Thymus (tissue), 11 donors: ENCODE measurements around the gene HOXA6. TPM values are rescaled to one million over a fixed set of nuclear protein-coding genes. Genes with fewer than 3 reads are reported as not detected.
A peak's percentile ranks its signal among the peaks of the same experiment; 100 is the strongest.

Source experiments
- DNase-seq, 9 donors: peaks; one replicate each; pipeline ENCODE4 v3.0.0-alpha.2; 2013; ENCODE audit warnings: low spot score in 9 of 9, low read depth in 6 of 9, missing footprints in 1 of 9
- H3K27ac ChIP-seq, 2 donors: one replicate each; pipeline ENCODE4 v1.5.1; 2013; ENCODE audit warnings: control low read depth in 1 of 2, low read depth in 1 of 2, low read length in 1 of 2, mild to moderate bottlenecking in 1 of 2, moderate library complexity in 1 of 2
- H3K27me3 ChIP-seq, 2 donors: one replicate each; pipeline ENCODE4 v1.5.1; 2013; ENCODE audit warnings: low read length in 1 of 2; ENCODE audit not compliant: control insufficient read depth in 2 of 2, insufficient read depth in 1 of 2
- H3K36me3 ChIP-seq, 2 donors: one replicate each; pipeline ENCODE4 v1.5.1; 2013; ENCODE audit warnings: low read length in 1 of 2, mild to moderate bottlenecking in 1 of 2, moderate library complexity in 1 of 2; ENCODE audit not compliant: control insufficient read depth in 2 of 2, insufficient read depth in 2 of 2
- H3K4me1 ChIP-seq, 2 donors: one replicate each; pipeline ENCODE4 v1.5.1; 2013; ENCODE audit warnings: low read length in 2 of 2; ENCODE audit not compliant: control insufficient read depth in 2 of 2, insufficient read depth in 2 of 2
- H3K4me3 ChIP-seq, 2 donors: one replicate each; pipeline ENCODE4 v1.5.1; 2013; ENCODE audit warnings: low read length in 2 of 2, control low read depth in 1 of 2, mild to moderate bottlenecking in 1 of 2
- H3K9me3 ChIP-seq, 2 donors: one replicate each; pipeline ENCODE4 v1.5.1; 2013; ENCODE audit warnings: low read length in 1 of 2, mild to moderate bottlenecking in 1 of 2; ENCODE audit not compliant: control insufficient read depth in 2 of 2, insufficient read depth in 1 of 2
- WGBS: extraction: QIAGEN DNeasy Blood & Tissue Kit; methylation state at CpG from one replicate; pipeline ENCODE4 v1.1.7; 2013; 5-methylcytosine and 5-hydroxymethylcytosine counted together
- polyA plus RNA-seq: library from polyadenylated mRNA; stranded (reverse); fragments of 200-250 nt; gene quantifications from one replicate; pipeline ENCODE4 v1.2.3, GENCODE V29; 2013
- total RNA-seq: library from RNA; stranded (reverse); fragments of 120-200 nt; gene quantifications from one replicate; pipeline ENCODE4 v1.2.4, GENCODE V29; 2013
- donor health status: healthy.

HOXA6 gene
- total and polyA plus RNA-seq, 2 donors = 0.09 to 0.33 TPM

GRCh38 chr7:27164045-27164366 is 16.4 kb upstream of the HOXA6 start:
- H3K27me3 ChIP-seq = peaks cover 73 to 100% of the 10 kb centered on the region in 2 donors
- peaks cover 0 to 3% of the 10 kb centered on the region in 2 donors for H3K36me3 ChIP-seq
- H3K27ac ChIP-seq = no peak overlapping the region
- H3K4me1 ChIP-seq = peaks cover 34 to 59% of the 10 kb centered on the region in 2 donors
- H3K9me3 ChIP-seq = peaks cover 0 to 22% of the 10 kb centered on the region in 2 donors
- no peak for DNase-seq
- 18% methylated on average over 12 of the region's 12 CpGs for WGBS
- no peak overlapping the region for H3K4me3 ChIP-seq

- DNase-seq = no peak
- H3K4me1 ChIP-seq = peaks cover 34 to 59% of the 10 kb centered on the region in 2 donors
- peaks cover under 1 to 24% of the 10 kb centered on the region in 2 donors for H3K9me3 ChIP-seq
- H3K27ac ChIP-seq = no peak overlapping the region
- H3K36me3 ChIP-seq = peaks cover 0 to 3% of the 10 kb centered on the region in 2 donors
- peaks cover 79 to 100% of the 10 kb centered on the region in 2 donors for H3K27me3 ChIP-seq
- H3K4me3 ChIP-seq = no peak overlapping the region
- 26% methylated on average over 24 of the region's 24 CpGs for WGBS
Measured at GRCh38 chr7:27163288-27164044, 15.9 kb upstream of the HOXA6 start.

- WGBS = 61% methylated on average over 7 of the region's 7 CpGs
- peaks cover 39 to 57% of the 10 kb centered on the region in 2 donors for H3K4me1 ChIP-seq
- H3K36me3 ChIP-seq = peaks cover 0 to 3% of the 10 kb centered on the region in 2 donors
- DNase-seq = no peak
- no peak overlapping the region for H3K27ac ChIP-seq
- no peak overlapping the region for H3K4me3 ChIP-seq
- H3K9me3 ChIP-seq = peaks cover 3 to 26% of the 10 kb centered on the region in 2 donors
- peaks cover 86 to 100% of the 10 kb centered on the region in 2 donors for H3K27me3 ChIP-seq
Measured at GRCh38 chr7:27162561-27163287, 15.2 kb upstream of the HOXA6 start.

GRCh38 chr7:27161721-27162560 is 14.4 kb upstream of the HOXA6 start:
- Histone ChIP-seq H3K9me3 (peaks cover 3 to 29% of the 10 kb centered on the region in 2 donors), H3K36me3 (peaks cover 0 to 3% of the 10 kb centered on the region in 2 donors), H3K27me3 (peaks cover 88 to 100% of the 10 kb centered on the region in 2 donors), H3K4me1 (peaks cover 35 to 60% of the 10 kb centered on the region in 2 donors), H3K27ac (no peak overlapping the region), H3K4me3 (no peak overlapping the region)
- DNase-seq = no peak
- WGBS = 46% methylated on average over 30 of the region's 30 CpGs

GRCh38 chr7:27161214-27161720 is 13.7 kb upstream of the HOXA6 start:
- H3K36me3 ChIP-seq = peaks cover 0 to 3% of the 10 kb centered on the region in 2 donors
- no peak for DNase-seq
- peaks cover 88 to 100% of the 10 kb centered on the region in 2 donors for H3K27me3 ChIP-seq
- WGBS = 2% methylated on average over 27 of the region's 27 CpGs
- peak overlapping the region; percentile 56 to 73 for H3K4me3 ChIP-seq
- H3K9me3 ChIP-seq = peaks cover 3 to 24% of the 10 kb centered on the region in 2 donors
- H3K4me1 ChIP-seq = peaks cover 31 to 59% of the 10 kb centered on the region in 2 donors
- no peak overlapping the region for H3K27ac ChIP-seq

GRCh38 chr7:27160546-27161213 is 13.1 kb upstream of the HOXA6 start:
- WGBS = under 1% methylated on average over 54 of the region's 54 CpGs
- Histone ChIP-seq H3K27me3 (peaks cover 88 to 100% of the 10 kb centered on the region in 2 donors), H3K27ac (no peak overlapping the region), H3K4me1 (peaks cover 27 to 59% of the 10 kb centered on the region in 2 donors), H3K36me3 (peaks cover 0 to 3% of the 10 kb centered on the region in 2 donors), H3K9me3 (peaks cover 3 to 24% of the 10 kb centered on the region in 2 donors), H3K4me3 (peak overlapping the region; percentile 56 to 73)
- DNase-seq = peak; percentile 63 to 91 (median 82)

- H3K4me3 ChIP-seq = peak overlapping the region; percentile 56 to 73
- H3K4me1 ChIP-seq = peaks cover 27 to 60% of the 10 kb centered on the region in 2 donors
- peaks cover 0 to 3% of the 10 kb centered on the region in 2 donors for H3K36me3 ChIP-seq
- WGBS = 7% methylated on average over 23 of the region's 23 CpGs
- H3K9me3 ChIP-seq = peaks cover 3 to 25% of the 10 kb centered on the region in 2 donors
- peak in 1 of 9 donors; percentile 53 for DNase-seq
- H3K27me3 ChIP-seq = peaks cover 91 to 100% of the 10 kb centered on the region in 2 donors
- H3K27ac ChIP-seq = no peak overlapping the region
Measured at GRCh38 chr7:27160145-27160545, 12.6 kb upstream of the HOXA6 start.
